Dedifferentiated amniotic fluid mesenchymal stem cell (primary cell): ENCODE results near the gene TAS2R50.

ENCODE experiments used
- DNase-seq: peaks from one replicate; pipeline ENCODE4 v3.0.0-alpha.2; 2016; ENCODE audit errors: extremely low spot score

Gene TAS2R50

GRCh38 chr12:10952645-10953044 is 34.1 kb downstream of the TAS2R50 start:
- DNase-seq = no peak

GRCh38 chr12:10943167-10943566 is 43.5 kb downstream of the TAS2R50 start:
- DNase-seq = no peak

- no peak for DNase-seq
Measured at GRCh38 chr12:10941916-10942607, 44.6 kb downstream of the TAS2R50 start.

- DNase-seq = no peak
Measured at GRCh38 chr12:10941369-10941768, 45.3 kb downstream of the TAS2R50 start.

GRCh38 chr12:10940389-10940788 is 46.3 kb downstream of the TAS2R50 start:
- DNase-seq = peak; percentile 38

GRCh38 chr12:10939163-10939562 is 47.5 kb downstream of the TAS2R50 start, which contains the start of gene TAS2R14:
Gene TAS2R14 (minus strand): TSS chr12:10939263. CDS start chr12:10939207, 56 bp downstream.
- DNase-seq = no peak

GRCh38 chr12:10936506-10936905 is 50.2 kb downstream of the TAS2R50 start:
- DNase-seq = no peak
